Measurements from ENCODE around the gene LRRC75A. TPM values are rescaled to one million over a fixed set of nuclear protein-coding genes. Genes with fewer than 3 reads are reported as not detected.
A peak's percentile ranks its signal among the peaks of the same experiment; 100 is the strongest.

Gene LRRC75A
- total and polyA plus RNA-seq, 8 donors, result 1.1 to 306 (median 3.7) TPM

DNA sequence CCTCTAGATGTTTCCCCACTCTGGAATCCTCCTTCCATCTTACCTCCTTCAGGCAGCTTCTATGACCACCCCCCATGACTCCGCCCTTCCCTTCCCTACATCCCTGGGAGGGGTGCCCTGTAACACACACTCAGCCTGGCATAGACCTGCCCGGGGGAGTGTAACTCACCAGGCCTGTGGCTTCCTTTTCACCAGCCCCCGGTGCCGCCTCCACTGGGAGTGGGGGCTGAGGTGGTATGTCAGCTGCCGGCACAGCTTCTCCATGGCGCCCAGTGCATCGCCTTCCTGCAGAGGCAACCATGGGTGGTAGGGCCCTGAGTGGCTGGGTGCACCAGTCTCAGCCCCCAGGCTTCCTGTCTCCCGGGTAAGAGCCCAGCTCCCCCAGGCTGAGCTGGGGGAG is 44.3 kb downstream of the LRRC75A start:
- Histone ChIP-seq H3K36me3 (peaks cover 18 to 75% (median 62%) of the 10 kb centered on the region in 4 donors), H3K4me1 (peaks cover 17 to 36% (median 24%) of the 10 kb centered on the region in 4 donors), H3K9me3 (no peaks in the 10 kb centered on the region), H3K4me3 (no peak overlapping the region), H3K27me3 (no peaks in the 10 kb centered on the region), H3K27ac (no peak overlapping the region)
- TF ChIP-seq EP300 (IDR thresholded peaks at IDR 0.05) (no peak), POLR2AphosphoS5 (IDR thresholded peaks at IDR 0.05) (no peak), POLR2A (IDR thresholded peaks at IDR 0.05) (no peak)
- TF ChIP-seq, protein P1, sequence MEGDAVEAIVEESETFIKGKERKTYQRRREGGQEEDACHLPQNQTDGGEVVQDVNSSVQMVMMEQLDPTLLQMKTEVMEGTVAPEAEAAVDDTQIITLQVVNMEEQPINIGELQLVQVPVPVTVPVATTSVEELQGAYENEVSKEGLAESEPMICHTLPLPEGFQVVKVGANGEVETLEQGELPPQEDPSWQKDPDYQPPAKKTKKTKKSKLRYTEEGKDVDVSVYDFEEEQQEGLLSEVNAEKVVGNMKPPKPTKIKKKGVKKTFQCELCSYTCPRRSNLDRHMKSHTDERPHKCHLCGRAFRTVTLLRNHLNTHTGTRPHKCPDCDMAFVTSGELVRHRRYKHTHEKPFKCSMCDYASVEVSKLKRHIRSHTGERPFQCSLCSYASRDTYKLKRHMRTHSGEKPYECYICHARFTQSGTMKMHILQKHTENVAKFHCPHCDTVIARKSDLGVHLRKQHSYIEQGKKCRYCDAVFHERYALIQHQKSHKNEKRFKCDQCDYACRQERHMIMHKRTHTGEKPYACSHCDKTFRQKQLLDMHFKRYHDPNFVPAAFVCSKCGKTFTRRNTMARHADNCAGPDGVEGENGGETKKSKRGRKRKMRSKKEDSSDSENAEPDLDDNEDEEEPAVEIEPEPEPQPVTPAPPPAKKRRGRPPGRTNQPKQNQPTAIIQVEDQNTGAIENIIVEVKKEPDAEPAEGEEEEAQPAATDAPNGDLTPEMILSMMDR (IDR thresholded peaks at IDR 0.05), result no peak
- 76 to 96% (median 86%) methylated on average over 5 to 8 of the region's 8 CpGs for WGBS, 5 donors
- DNase-seq, result no peak
- intact Hi-C loops (cut with DNase I; ENCODE audit: low total_unique reads), result no loop called here

DNA sequence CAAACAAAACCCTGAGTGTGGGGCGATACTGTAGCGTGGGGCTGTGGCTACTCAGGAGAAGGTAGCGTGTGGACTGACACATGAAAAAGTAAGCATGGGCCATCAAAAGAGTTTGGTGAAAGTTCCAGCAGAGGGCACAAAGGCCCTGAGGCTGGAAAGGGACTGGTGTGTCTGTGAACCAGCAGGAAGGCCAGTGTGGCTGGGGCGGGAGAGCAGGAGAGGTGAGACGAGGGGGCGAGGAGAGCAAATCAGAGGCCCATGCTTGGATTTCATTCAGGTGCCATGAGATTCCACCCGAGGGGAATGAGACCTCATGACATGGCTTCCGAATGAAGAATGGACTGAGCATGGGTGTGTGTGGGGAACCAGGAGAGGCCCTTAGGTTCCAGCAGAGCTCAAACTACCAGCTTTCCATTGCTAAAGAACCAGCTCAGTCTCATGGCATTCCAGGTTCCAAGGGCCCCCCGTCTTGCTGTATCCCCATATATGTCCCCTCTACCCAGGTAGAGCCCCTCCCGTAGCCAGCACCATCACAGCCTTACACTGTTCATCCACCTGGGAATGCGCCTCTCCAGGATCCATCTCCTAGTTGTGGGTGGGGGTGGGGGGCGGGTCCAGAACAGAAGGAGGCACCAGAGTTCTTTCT is 45.5 kb downstream of the LRRC75A start:
- Histone ChIP-seq H3K4me3 (no peak overlapping the region), H3K4me1 (peaks cover 23 to 47% (median 36%) of the 10 kb centered on the region in 4 donors), H3K27ac (peak overlapping the region in 1 of 5 donors; percentile 93), H3K36me3 (peaks cover 28 to 88% (median 74%) of the 10 kb centered on the region in 4 donors), H3K27me3 (no peaks in the 10 kb centered on the region), H3K9me3 (no peaks in the 10 kb centered on the region)
- no peak for DNase-seq
- TF ChIP-seq POLR2AphosphoS5 (IDR thresholded peaks at IDR 0.05) (no peak), POLR2A (IDR thresholded peaks at IDR 0.05) (no peak)
- TF ChIP-seq, protein P1 (IDR thresholded peaks at IDR 0.05), result no peak
- 84 to 89% (median 85%) methylated on average over 11 to 12 of the region's 12 CpGs for WGBS, 5 donors
- intact Hi-C loops (cut with DNase I; ENCODE audit: low total_unique reads), result no loop called here

DNA sequence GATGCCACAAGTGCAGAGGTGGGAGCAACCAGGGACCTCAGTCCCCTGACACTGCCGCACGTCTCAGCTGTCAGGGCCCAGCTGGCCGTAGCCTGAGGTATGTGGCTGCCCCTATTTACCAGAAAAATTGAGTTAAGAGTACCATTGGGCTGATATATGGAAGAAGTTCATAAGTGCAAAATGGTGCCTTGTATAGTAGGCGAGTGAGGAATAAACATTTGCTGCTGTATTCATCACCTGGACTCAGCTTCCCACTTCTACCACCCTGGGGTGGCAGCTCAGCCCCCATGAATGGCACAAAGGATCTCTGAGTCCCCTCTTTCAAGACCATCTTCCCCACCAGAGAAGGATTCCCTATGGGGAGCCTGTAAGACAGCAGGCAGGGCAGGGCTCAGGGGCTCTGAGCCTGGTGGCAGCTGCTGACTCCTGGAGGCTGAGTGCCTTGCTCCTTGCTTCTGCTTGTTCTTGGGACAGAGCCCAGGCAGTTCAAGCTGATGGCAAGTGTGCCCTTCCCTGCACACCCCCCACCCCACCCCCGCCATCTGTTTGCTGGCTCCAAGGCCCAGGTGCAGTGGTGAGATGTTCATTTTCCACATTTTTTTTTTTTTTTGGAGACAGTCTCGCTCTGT is 47.6 kb downstream of the LRRC75A start:
- peak overlapping the region in 4 of 5 donors; percentile 10 to 93 (median 38) for H3K27ac ChIP-seq
- peak in 1 of 2 donors; percentile 34 for DNase-seq
- TF ChIP-seq, protein P1 (IDR thresholded peaks at IDR 0.05), result no peak
- TF ChIP-seq POLR2AphosphoS5 (IDR thresholded peaks at IDR 0.05), result peak in 1 of 3 donors; percentile 10
- intact Hi-C loops (cut with DNase I; ENCODE audit: low total_unique reads), result no loop called here
- H3K4me1 ChIP-seq, result peaks cover 38 to 67% (median 57%) of the 10 kb centered on the region in 4 donors
- peaks cover 37 to 92% (median 82%) of the 10 kb centered on the region in 4 donors for H3K36me3 ChIP-seq
- no peaks in the 10 kb centered on the region for H3K9me3 ChIP-seq
- H3K27me3 ChIP-seq, result no peaks in the 10 kb centered on the region
- no peak overlapping the region for H3K4me3 ChIP-seq
- 77 to 82% (median 78%) methylated on average over 6 of the region's 6 CpGs for WGBS, 5 donors

DNA sequence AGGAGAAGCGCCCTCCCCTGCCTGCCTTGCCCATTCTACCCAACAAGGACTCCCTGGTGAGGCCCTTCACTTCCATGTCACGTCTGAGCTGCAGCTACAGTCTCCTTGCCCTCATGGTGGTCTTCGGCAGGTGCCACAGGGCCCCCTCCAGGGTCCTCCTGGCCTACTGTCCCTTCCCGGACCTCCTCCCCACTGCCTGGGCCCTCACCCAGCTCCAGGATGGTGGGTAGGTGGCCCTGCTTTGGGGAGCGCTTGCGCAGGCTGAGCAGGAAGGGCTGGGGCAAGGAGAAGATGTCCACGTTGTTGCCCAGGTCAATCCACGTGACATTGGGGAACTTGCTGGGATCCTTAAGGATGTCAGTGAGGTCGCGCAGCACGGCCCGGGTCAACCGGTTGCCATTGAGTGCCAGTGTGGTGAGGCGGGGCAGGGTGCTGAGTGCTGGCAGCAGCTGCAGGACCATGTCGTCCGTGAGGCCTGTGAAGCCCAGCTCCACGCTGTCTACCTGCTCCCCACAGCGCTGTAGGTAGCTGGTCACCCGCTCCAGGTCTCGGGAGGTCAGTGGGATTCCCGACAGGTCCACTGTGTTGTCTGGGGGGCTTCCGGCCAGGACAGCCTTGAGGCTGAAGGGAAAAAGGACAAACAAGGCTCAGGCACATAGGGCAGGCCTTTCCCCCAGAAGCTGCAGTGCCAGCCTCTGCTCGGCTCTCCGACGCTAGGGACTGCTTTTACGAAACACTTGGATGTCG is 48.3 kb downstream of the LRRC75A start:
- Histone ChIP-seq H3K4me3 (no peak overlapping the region), H3K4me1 (peaks cover 38 to 67% (median 57%) of the 10 kb centered on the region in 4 donors), H3K27me3 (no peaks in the 10 kb centered on the region), H3K9me3 (no peaks in the 10 kb centered on the region), H3K36me3 (peaks cover 37 to 85% (median 75%) of the 10 kb centered on the region in 4 donors), H3K27ac (peak overlapping the region; percentile 10 to 93 (median 14))
- peak in 1 of 4 donors; percentile 6 for TF ChIP-seq POLR2A (IDR thresholded peaks at IDR 0.05)
- TF ChIP-seq EP300 (IDR thresholded peaks at IDR 0.05), result no peak
- TF ChIP-seq POLR2AphosphoS5 (IDR thresholded peaks at IDR 0.05), result peak in 1 of 3 donors; percentile 6
- 71 to 74% (median 73%) methylated on average over 7 to 27 of the region's 27 CpGs for WGBS, 5 donors
- DNase-seq, result no peak
- intact Hi-C loops (cut with DNase I; ENCODE audit: low total_unique reads), result no loop called here

Measured in stomach (tissue), 9 donors.